Frontal cortex (tissue), 4 donors: ENCODE results near the gene GOLGA2. TPM values are rescaled to one million over a fixed set of nuclear protein-coding genes. Genes with fewer than 3 reads are reported as not detected.

Source experiments
- DNase-seq, 2 donors: peaks; one replicate each; pipeline ENCODE4 v3.0.0; 2012; ENCODE audit warnings: low spot score in 2 of 2
- FAIRE-seq: peaks from 2 replicates; lab custom pipeline; 2012; peaks lifted over from hg19 to GRCh38; lab: Jason Lieb, UNC
- total RNA-seq: library from RNA; depleted of rRNA; stranded (reverse); fragments of >200 nt; gene quantifications from one replicate; pipeline ENCODE4 v1.2.3, GENCODE V29; 2014
- donor health status: control.
- donor health status: control.
- donor health status: control.

The GOLGA2 gene, protein sequence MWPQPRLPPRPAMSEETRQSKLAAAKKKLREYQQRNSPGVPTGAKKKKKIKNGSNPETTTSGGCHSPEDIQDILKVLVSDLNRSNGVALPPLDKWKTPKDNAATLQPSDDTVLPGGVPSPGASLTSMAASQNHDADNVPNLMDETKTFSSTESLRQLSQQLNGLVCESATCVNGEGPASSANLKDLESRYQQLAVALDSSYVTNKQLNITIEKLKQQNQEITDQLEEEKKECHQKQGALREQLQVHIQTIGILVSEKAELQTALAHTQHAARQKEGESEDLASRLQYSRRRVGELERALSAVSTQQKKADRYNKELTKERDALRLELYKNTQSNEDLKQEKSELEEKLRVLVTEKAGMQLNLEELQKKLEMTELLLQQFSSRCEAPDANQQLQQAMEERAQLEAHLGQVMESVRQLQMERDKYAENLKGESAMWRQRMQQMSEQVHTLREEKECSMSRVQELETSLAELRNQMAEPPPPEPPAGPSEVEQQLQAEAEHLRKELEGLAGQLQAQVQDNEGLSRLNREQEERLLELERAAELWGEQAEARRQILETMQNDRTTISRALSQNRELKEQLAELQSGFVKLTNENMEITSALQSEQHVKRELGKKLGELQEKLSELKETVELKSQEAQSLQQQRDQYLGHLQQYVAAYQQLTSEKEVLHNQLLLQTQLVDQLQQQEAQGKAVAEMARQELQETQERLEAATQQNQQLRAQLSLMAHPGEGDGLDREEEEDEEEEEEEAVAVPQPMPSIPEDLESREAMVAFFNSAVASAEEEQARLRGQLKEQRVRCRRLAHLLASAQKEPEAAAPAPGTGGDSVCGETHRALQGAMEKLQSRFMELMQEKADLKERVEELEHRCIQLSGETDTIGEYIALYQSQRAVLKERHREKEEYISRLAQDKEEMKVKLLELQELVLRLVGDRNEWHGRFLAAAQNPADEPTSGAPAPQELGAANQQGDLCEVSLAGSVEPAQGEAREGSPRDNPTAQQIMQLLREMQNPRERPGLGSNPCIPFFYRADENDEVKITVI
- total RNA-seq = 40.4 TPM

- FAIRE-seq (no peak), DNase-seq (no peak)
Measured at GRCh38 chr9:128275198-128276007, at the start of gene GOLGA2. Gene GOLGA2, minus strand, starts transcription at chr9:128276007. Its CDS starts 31 bp downstream, at chr9:128275976.

GRCh38 chr9:128324401-128324800 is 48.6 kb upstream of the GOLGA2 start:
- no peak for DNase-seq
- no peak for FAIRE-seq

GRCh38 chr9:128323791-128324190 is 48.0 kb upstream of the GOLGA2 start:
- FAIRE-seq (no peak), DNase-seq (no peak)

- FAIRE-seq (no peak), DNase-seq (no peak)
Measured at GRCh38 chr9:128323212-128323730, 47.5 kb upstream of the GOLGA2 start.

- peak; percentile 92 to 95 for DNase-seq
- FAIRE-seq = no peak
Measured at GRCh38 chr9:128322404-128323211, 46.8 kb upstream of the GOLGA2 start, which contains the start of the genes COQ4 and TRUB2. Gene COQ4, plus strand, starts transcription at chr9:128322839. Its CDS starts 20 bp downstream, at chr9:128322859. Gene TRUB2, minus strand, starts transcription at chr9:128322447. Its CDS starts 39 bp downstream, at chr9:128322408.

- FAIRE-seq (no peak), DNase-seq (no peak)
Measured at GRCh38 chr9:128321879-128322403, 46.1 kb upstream of the GOLGA2 start.

GRCh38 chr9:128321343-128321742 is 45.5 kb upstream of the GOLGA2 start:
- DNase-seq (no peak), FAIRE-seq (no peak)

- DNase-seq = no peak
- no peak for FAIRE-seq
Measured at GRCh38 chr9:128317629-128318028, 41.8 kb upstream of the GOLGA2 start.

- DNase-seq (peak; percentile 67 to 76), FAIRE-seq (no peak)
Measured at GRCh38 chr9:128316421-128316820, 40.6 kb upstream of the GOLGA2 start.

DNA sequence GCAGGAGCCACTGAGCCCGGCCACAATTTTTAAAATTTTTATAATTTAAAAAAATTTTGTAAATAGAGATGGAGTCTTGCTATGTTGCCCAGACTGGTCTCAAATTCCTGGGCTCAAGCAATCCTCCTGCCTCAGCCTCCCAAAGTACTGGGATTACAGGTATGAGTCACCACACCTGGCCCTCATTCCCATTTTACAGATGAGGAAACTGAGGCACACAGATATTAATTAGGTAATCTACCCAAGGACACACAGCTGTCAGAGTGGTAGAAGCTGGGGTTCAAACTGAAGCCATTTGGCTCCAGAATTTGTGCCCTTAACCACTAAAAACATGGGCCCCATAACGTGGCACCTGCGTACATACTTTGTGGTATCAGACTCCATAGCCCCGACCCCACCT is 38.9 kb upstream of the GOLGA2 start:
- FAIRE-seq = no peak

DNA sequence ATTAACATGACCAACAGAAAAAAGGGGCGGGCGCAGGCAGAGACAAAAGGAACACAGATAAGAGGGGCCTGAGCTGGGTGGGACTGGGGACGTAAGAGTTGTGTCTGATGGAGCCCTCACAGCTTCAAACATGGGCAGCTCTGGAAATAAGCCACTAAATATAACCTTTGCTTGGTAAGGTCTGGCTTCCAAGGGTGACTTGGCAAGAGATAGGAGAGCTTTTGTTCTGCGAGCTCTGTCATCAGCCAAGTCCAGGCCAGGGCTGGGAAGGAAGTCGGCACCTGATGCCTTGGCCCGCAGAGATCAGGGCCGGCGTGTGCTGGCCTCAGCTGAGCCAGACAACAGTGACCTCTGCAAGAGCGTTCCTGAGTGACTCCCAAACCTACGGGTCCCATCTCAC is 34.7 kb upstream of the GOLGA2 start:
- no peak for DNase-seq
- FAIRE-seq = no peak

More for the DNA sequence above, 38.9 kb upstream of the GOLGA2 start:
- DNase-seq = no peak

DNA sequence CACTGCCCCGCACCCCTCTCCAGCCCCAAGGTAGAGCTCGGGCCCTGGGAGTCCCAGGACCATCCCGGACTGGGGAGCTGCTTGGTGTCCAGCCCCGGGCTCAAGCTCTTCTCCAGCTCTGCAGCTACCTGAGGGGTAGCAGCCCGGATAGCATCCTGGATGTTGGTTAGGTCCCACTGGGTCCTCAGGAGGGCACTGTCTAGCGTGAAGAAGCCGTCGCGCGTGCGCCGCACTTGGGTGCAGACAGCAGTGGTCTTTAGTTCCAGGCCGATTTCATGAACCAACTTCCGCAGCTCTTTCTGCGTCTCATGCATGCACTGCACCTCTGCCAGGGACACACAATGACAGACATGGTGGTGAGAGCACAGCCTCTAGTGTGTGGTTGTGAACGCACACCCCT is 33.7 kb upstream of the GOLGA2 start:
- no peak for DNase-seq
- no peak for FAIRE-seq

GRCh38 chr9:128304971-128305288 is 29.1 kb upstream of the GOLGA2 start:
- DNase-seq (no peak), FAIRE-seq (no peak)

- DNase-seq (no peak), FAIRE-seq (no peak)
Measured at GRCh38 chr9:128304136-128304970, 28.5 kb upstream of the GOLGA2 start.

- no peak for FAIRE-seq
- no peak for DNase-seq
Measured at GRCh38 chr9:128298535-128299482, 23.0 kb upstream of the GOLGA2 start.

DNA sequence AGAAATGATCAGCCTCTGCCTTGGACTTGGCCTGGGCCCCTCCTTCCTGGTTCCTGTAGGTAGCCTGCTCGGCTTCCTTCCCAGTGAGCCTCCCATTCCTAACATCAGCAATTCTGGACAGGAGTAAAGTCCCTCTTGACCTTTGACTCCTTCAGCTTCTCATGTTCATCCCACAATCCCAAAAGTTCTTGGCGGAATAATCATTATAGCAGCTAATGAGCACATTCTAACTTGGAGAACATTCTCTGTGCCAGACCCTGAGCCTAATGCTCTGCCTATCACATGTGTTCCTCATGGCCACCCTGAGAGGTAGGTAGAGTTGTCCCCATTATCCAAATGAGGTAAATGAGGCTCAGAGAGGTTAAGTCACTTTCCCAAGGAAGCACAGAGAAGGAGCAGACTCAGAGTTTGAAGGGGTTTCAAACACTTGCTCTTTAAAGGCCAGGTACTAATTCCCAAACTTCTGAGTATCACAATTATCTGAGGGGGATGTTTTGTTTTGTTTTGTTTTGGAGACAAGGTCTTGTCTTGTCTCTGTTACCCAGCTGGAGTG is 21.5 kb upstream of the GOLGA2 start:
- FAIRE-seq = no peak
- DNase-seq = no peak
